Mesothelial cell of epicardium (in vitro differentiated cells): ENCODE data around the gene GABRB2. TPM values are rescaled to one million over a fixed set of nuclear protein-coding genes. Genes with fewer than 3 reads are reported as not detected.

ENCODE experiments used
- DNase-seq, 2 experiments: peaks; one replicate each; pipeline ENCODE4 v3.0.0; 2021; ENCODE audit warnings: low spot score in 2 of 2; ENCODE audit not compliant: unreplicated experiment in 2 of 2
- H3K27ac Mint-ChIP-seq: 2 replicates; pipeline ENCODE4 v1.8.0; 2021; ENCODE audit warnings: mixed read lengths
- H3K27me3 Mint-ChIP-seq: 2 replicates; pipeline ENCODE4 v1.8.0; 2021; ENCODE audit warnings: low read depth, mixed read lengths
- H3K36me3 Mint-ChIP-seq: 2 replicates; pipeline ENCODE4 v1.8.0; 2021; ENCODE audit warnings: mixed read lengths
- H3K4me1 Mint-ChIP-seq: 2 replicates; pipeline ENCODE4 v1.8.0; 2021; ENCODE audit warnings: mixed read lengths
- H3K4me3 Mint-ChIP-seq: 2 replicates; pipeline ENCODE4 v1.8.0; 2021; ENCODE audit warnings: mild to moderate bottlenecking, moderate library complexity, mixed read lengths
- H3K9me3 Mint-ChIP-seq: 2 replicates; pipeline ENCODE4 v1.8.0; 2021; ENCODE audit warnings: mixed read lengths
- total RNA-seq: library from RNA; stranded (reverse); gene quantifications from 3 replicates; pipeline ENCODE4 v1.2.1, GENCODE V29; 2021
- TF ChIP-seq, protein P1 (sequence below): fragments of 200-600 bp; sonication (generic); IDR thresholded peaks from one replicate; pipeline ENCODE4 v1.5.0; 2021; ENCODE audit warnings: antibody characterized with exemption; ENCODE audit not compliant: unreplicated experiment

The GABRB2 gene
- total RNA-seq, 1 donor from 2014 or later = 0.76 TPM

DNA sequence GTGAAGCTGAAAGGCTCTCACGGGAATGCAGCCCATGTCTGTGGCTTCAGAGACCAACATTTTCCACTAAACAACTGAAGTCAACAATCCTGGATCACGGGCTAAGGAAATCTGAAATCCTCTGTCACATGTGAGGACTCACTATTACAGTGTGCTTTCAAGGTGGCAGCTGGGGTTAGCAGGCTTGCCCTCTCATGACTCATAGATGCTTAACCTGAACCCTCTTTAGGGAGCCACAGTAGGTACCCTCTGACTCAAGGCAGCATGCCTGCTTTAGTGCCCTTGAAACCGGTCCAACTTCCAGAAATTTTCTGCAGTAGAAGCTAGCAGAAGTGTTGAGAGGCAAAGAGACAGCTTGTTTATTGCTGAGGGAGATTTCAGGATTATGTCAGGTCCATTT, 232.5 kb downstream of the GABRB2 start:
- Mint-ChIP-seq H3K27ac (no peak overlapping the region), H3K4me3 (no peak overlapping the region), H3K27me3 (no peaks in the 10 kb centered on the region), H3K9me3 (peaks cover 1% of the 10 kb centered on the region), H3K4me1 (no peaks in the 10 kb centered on the region), H3K36me3 (no peaks in the 10 kb centered on the region)
- no peak for DNase-seq
- TF ChIP-seq, protein P1, sequence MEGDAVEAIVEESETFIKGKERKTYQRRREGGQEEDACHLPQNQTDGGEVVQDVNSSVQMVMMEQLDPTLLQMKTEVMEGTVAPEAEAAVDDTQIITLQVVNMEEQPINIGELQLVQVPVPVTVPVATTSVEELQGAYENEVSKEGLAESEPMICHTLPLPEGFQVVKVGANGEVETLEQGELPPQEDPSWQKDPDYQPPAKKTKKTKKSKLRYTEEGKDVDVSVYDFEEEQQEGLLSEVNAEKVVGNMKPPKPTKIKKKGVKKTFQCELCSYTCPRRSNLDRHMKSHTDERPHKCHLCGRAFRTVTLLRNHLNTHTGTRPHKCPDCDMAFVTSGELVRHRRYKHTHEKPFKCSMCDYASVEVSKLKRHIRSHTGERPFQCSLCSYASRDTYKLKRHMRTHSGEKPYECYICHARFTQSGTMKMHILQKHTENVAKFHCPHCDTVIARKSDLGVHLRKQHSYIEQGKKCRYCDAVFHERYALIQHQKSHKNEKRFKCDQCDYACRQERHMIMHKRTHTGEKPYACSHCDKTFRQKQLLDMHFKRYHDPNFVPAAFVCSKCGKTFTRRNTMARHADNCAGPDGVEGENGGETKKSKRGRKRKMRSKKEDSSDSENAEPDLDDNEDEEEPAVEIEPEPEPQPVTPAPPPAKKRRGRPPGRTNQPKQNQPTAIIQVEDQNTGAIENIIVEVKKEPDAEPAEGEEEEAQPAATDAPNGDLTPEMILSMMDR = no peak

DNA sequence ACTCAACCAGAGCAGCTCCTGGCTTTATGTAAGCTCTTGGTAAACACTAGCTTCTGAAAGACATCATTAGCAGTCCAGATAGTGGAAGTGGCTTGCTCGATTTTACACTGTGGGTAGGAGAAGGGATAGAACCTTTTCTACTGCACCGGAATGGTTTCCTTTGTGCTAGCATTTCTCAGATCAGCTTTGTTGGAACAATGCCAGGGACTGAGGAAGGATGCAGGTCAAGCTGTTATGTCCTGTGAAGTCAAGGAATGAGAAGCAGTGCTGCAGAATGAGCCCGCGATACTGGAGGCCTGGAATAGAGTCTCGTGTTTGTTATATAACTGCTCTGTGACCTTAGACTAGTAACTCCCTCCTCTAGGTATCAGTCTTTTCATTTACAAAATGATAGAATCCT, 233.6 kb downstream of the GABRB2 start:
- no peak for DNase-seq
- TF ChIP-seq, protein P1 = no peak
- no peak overlapping the region for H3K27ac Mint-ChIP-seq
- peaks cover 11% of the 10 kb centered on the region for H3K9me3 Mint-ChIP-seq
- no peaks in the 10 kb centered on the region for H3K36me3 Mint-ChIP-seq
- H3K27me3 Mint-ChIP-seq = no peaks in the 10 kb centered on the region
- no peaks in the 10 kb centered on the region for H3K4me1 Mint-ChIP-seq
- no peak overlapping the region for H3K4me3 Mint-ChIP-seq

DNA sequence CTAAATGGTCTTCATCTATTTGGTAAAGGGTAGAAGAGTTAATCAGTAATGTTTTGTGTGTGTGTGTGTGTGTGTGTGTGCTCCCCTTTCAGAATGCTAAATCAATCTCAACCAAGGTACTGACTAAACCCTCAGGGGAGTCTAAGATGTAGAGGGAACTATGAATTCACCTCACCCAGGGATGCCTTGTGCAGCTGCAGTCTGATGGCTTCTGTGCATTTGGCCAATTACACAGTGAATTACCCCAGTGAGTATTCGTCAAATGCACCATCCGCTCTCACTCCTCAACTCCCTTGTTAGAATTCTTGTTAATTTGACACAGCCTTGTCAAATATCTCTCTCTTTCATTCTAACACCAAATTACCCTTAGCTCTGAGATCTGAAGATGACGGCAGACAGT, 234.6 kb downstream of the GABRB2 start:
- Mint-ChIP-seq H3K4me3 (no peak overlapping the region), H3K27ac (no peak overlapping the region)
- TF ChIP-seq, protein P1 = no peak

DNA sequence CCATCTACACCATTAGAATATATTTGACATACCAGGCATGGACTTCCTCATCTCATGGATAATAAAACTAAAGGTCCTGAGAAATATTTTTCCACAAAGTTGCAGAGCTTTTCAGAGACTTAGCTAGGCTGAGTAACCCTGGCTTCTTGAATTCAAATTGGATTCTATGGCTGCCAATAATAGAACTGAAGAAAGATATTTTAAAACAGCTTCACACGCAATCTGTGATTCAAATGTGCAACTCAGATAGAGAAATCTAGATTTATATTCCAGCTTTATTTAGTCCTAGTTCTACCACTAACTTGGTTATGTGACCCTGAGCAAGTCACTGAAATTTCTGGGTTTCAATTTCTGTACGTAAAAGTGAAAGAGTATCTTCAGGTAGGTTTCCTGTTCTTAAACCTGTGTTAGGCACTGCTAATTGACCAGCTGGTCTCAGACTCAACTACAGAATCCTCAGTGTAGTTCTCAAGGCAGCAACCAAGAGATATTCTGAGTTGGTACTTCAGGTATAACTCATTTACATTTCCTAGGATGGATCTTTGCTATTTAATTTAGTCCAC, 235.3 kb downstream of the GABRB2 start:
- Mint-ChIP-seq H3K4me1 (peaks cover 8% of the 10 kb centered on the region), H3K27ac (no peak overlapping the region), H3K4me3 (no peak overlapping the region), H3K36me3 (no peaks in the 10 kb centered on the region), H3K27me3 (no peaks in the 10 kb centered on the region), H3K9me3 (peaks cover 11% of the 10 kb centered on the region)
- no peak for DNase-seq
- TF ChIP-seq, protein P1 = no peak

More for the DNA sequence above, 234.6 kb downstream of the GABRB2 start:
- Mint-ChIP-seq H3K4me1 (peaks cover under 1% of the 10 kb centered on the region), H3K36me3 (no peaks in the 10 kb centered on the region), H3K9me3 (peaks cover 11% of the 10 kb centered on the region), H3K27me3 (no peaks in the 10 kb centered on the region)
- no peak for DNase-seq

DNA sequence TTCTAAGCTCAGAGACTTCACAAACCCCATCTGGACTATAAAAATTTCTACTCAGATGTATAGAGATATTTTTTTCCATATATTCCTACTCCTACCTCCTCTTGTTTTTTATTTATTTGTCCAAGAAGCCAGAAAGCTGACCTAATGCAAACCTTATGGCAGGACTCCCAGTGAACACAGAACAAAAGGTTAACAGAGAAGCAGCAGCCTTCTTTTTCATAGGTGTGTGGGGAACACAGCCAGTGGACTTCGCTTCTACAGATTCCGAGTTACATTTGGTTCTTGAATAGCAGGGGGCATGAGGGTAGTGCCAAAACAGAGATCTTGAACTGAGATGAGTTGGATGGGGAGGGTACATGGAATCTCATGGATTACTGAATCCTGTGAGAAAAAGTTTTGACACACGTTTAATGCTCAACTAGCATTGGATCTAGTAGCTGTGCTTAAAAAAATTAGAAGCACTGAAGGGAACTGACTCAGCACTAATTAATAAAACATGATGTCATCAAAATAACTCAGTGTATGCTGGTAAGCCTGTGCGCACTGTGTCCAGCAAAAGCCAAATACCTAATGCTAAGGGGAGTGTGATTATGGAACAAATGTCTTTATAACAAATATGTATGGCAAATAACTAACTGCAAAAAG, 240.1 kb downstream of the GABRB2 start:
- Mint-ChIP-seq H3K9me3 (peaks cover 11% of the 10 kb centered on the region), H3K27me3 (no peaks in the 10 kb centered on the region), H3K36me3 (no peaks in the 10 kb centered on the region), H3K4me3 (no peak overlapping the region), H3K27ac (peak overlapping the region; percentile 24), H3K4me1 (peaks cover 23% of the 10 kb centered on the region)
- DNase-seq = no peak
- TF ChIP-seq, protein P1 = no peak
